Neural progenitor cell (in vitro differentiated cells): ENCODE results near the gene FGD3. TPM values are rescaled to one million over a fixed set of nuclear protein-coding genes. Genes with fewer than 3 reads are reported as not detected.

Experiments
- DNase-seq: peaks from one replicate; pipeline ENCODE4 v3.0.0-alpha.2; 2016; ENCODE audit warnings: low spot score
- H2AFZ ChIP-seq: fragments of 200-600 bp; sonication (generic); replicated peaks from 2 replicates; pipeline ENCODE4 v1.6.1; 2016; ENCODE audit warnings: antibody characterized with exemption
- H3F3A ChIP-seq: fragments of 200-600 bp; sonication (generic); 2 replicates; pipeline ENCODE4 v1.6.1; 2016; ENCODE audit warnings: antibody characterized with exemption, low read depth
- H3K27ac ChIP-seq: fragments of 200-600 bp; sonication (generic); 2 replicates; pipeline ENCODE4 v1.5.1; 2016; ENCODE audit warnings: mild to moderate bottlenecking
- H3K27me3 ChIP-seq: fragments of 200-600 bp; sonication (generic); 2 replicates; pipeline ENCODE4 v1.6.1; 2016; ENCODE audit warnings: mild to moderate bottlenecking, moderate library complexity
- H3K36me3 ChIP-seq: fragments of 200-600 bp; sonication (generic); 2 replicates; pipeline ENCODE4 v1.5.1; 2016
- H3K4me1 ChIP-seq: fragments of 200-600 bp; sonication (generic); 2 replicates; pipeline ENCODE4 v1.6.1; 2016; ENCODE audit warnings: mixed run types
- H3K4me2 ChIP-seq: fragments of 200-600 bp; sonication (generic); 2 replicates; pipeline ENCODE4 v1.6.1; 2016
- H3K4me3 ChIP-seq: fragments of 200-600 bp; sonication (generic); 2 replicates; pipeline ENCODE4 v1.5.1; 2016
- H3K79me2 ChIP-seq: fragments of 200-600 bp; sonication (generic); 2 replicates; pipeline ENCODE4 v1.6.1; 2016; ENCODE audit warnings: low read depth
- H3K9ac ChIP-seq: fragments of 200-600 bp; sonication (generic); 2 replicates; pipeline ENCODE4 v1.6.1; 2016
- H3K9me3 ChIP-seq: fragments of 200-600 bp; sonication (generic); 2 replicates; pipeline ENCODE4 v1.5.1; 2016; ENCODE audit warnings: low read depth
- H4K20me1 ChIP-seq: fragments of 200-600 bp; sonication (generic); 2 replicates; pipeline ENCODE4 v1.6.1; 2016; ENCODE audit warnings: low read depth
- H3K27ac Mint-ChIP-seq: 3 replicates; pipeline ENCODE4 v1.8.0; 2021; ENCODE audit warnings: mixed read lengths
- H3K27me3 Mint-ChIP-seq: 2 replicates; pipeline ENCODE4 v1.8.0; 2022; ENCODE audit warnings: low read depth, mild to moderate bottlenecking, inconsistent platforms, moderate library complexity, mixed read lengths; ENCODE audit not compliant: insufficient read depth
- H3K36me3 Mint-ChIP-seq: 3 replicates; pipeline ENCODE4 v1.8.0; 2021; ENCODE audit warnings: mixed read lengths
- H3K4me1 Mint-ChIP-seq: 3 replicates; pipeline ENCODE4 v1.8.0; 2021; ENCODE audit warnings: mixed read lengths
- H3K4me3 Mint-ChIP-seq: 3 replicates; pipeline ENCODE4 v1.8.0; 2021; ENCODE audit warnings: mild to moderate bottlenecking, moderate library complexity, mixed read lengths
- H3K9me3 Mint-ChIP-seq: 3 replicates; pipeline ENCODE4 v1.8.0; 2020; ENCODE audit warnings: mixed read lengths
- CTCF ChIP-seq: fragments of 200-600 bp; sonication (generic); IDR thresholded peaks from 2 replicates; pipeline ENCODE4 v1.5.1; 2017; ENCODE audit warnings: antibody characterized with exemption, mild to moderate bottlenecking
- EZH2 ChIP-seq: fragments of 200-600 bp; sonication (generic); IDR thresholded peaks from 2 replicates; pipeline ENCODE4 v1.6.1; 2017; ENCODE audit warnings: antibody characterized with exemption, mild to moderate bottlenecking, moderate library complexity
- EZH2phosphoT487 ChIP-seq: fragments of 200-600 bp; sonication (generic); IDR thresholded peaks from 2 replicates; pipeline ENCODE4 v1.6.1; 2017; ENCODE audit warnings: antibody characterized with exemption
- total RNA-seq: library from RNA; depleted of rRNA; stranded (reverse); fragments of >200 nt; gene quantifications from 2 replicates; pipeline ENCODE4 v1.2.3, GENCODE V29; 2015; ENCODE audit warnings: low replicate concordance

FGD3 gene
- total RNA-seq, 1 donor from 2014 or later = 0.56 TPM

- H3K4me1 Mint-ChIP-seq = peaks cover 17% of the 10 kb centered on the region
- Histone ChIP-seq H3K9me3 (no peaks in the 10 kb centered on the region), H2AFZ (no peak overlapping the region), H3K27ac (no peak overlapping the region), H3K4me2 (no peak overlapping the region), H3K36me3 (no peaks in the 10 kb centered on the region), H3F3A (no peaks in the 10 kb centered on the region), H3K9ac (no peak overlapping the region), H3K27me3 (no peaks in the 10 kb centered on the region), H3K4me3 (no peak overlapping the region), H3K79me2 (no peaks in the 10 kb centered on the region), H3K4me1 (peaks cover 8% of the 10 kb centered on the region), H4K20me1 (no peaks in the 10 kb centered on the region)
- H3K27ac Mint-ChIP-seq = no peak overlapping the region
- no peak overlapping the region for H3K4me3 Mint-ChIP-seq
- H3K9me3 Mint-ChIP-seq = no peaks in the 10 kb centered on the region
- no peaks in the 10 kb centered on the region for H3K36me3 Mint-ChIP-seq
- DNase-seq = no peak
- peaks cover 5% of the 10 kb centered on the region for H3K27me3 Mint-ChIP-seq
- TF ChIP-seq CTCF (no peak), EZH2 (no peak), EZH2phosphoT487 (no peak)
Observed at GRCh38 chr9:93020151-93020550, 72.8 kb downstream of the FGD3 start.

- peaks cover 17% of the 10 kb centered on the region for H3K4me1 Mint-ChIP-seq
- no peak overlapping the region for H3K4me3 ChIP-seq
- no peak overlapping the region for H2AFZ ChIP-seq
- no peaks in the 10 kb centered on the region for H3F3A ChIP-seq
- H4K20me1 ChIP-seq = no peaks in the 10 kb centered on the region
- no peaks in the 10 kb centered on the region for H3K36me3 ChIP-seq
- H3K4me1 ChIP-seq = peaks cover 8% of the 10 kb centered on the region
- H3K4me3 Mint-ChIP-seq = no peak overlapping the region
- no peak overlapping the region for H3K27ac Mint-ChIP-seq
- TF ChIP-seq CTCF (no peak), EZH2phosphoT487 (no peak), EZH2 (no peak)
- no peaks in the 10 kb centered on the region for H3K9me3 ChIP-seq
- DNase-seq = no peak
- H3K36me3 Mint-ChIP-seq = no peaks in the 10 kb centered on the region
- H3K27me3 Mint-ChIP-seq = peaks cover 5% of the 10 kb centered on the region
- H3K79me2 ChIP-seq = no peaks in the 10 kb centered on the region
- H3K9me3 Mint-ChIP-seq = no peaks in the 10 kb centered on the region
- no peaks in the 10 kb centered on the region for H3K27me3 ChIP-seq
- no peak overlapping the region for H3K27ac ChIP-seq
- H3K9ac ChIP-seq = no peak overlapping the region
- H3K4me2 ChIP-seq = no peak overlapping the region
Observed at GRCh38 chr9:93020771-93021670, 73.7 kb downstream of the FGD3 start.

- H3K4me3 Mint-ChIP-seq = no peak overlapping the region
- Histone ChIP-seq H3K9ac (no peak overlapping the region), H3F3A (no peaks in the 10 kb centered on the region), H3K4me3 (no peak overlapping the region), H3K27ac (no peak overlapping the region), H3K9me3 (no peaks in the 10 kb centered on the region), H4K20me1 (no peaks in the 10 kb centered on the region), H3K27me3 (no peaks in the 10 kb centered on the region), H2AFZ (no peak overlapping the region), H3K4me2 (no peak overlapping the region), H3K79me2 (no peaks in the 10 kb centered on the region), H3K4me1 (peaks cover 8% of the 10 kb centered on the region), H3K36me3 (no peaks in the 10 kb centered on the region)
- no peak for DNase-seq
- peaks cover 17% of the 10 kb centered on the region for H3K4me1 Mint-ChIP-seq
- no peaks in the 10 kb centered on the region for H3K36me3 Mint-ChIP-seq
- TF ChIP-seq EZH2 = no peak
- TF ChIP-seq CTCF = no peak
- no peak for TF ChIP-seq EZH2phosphoT487
- no peak overlapping the region for H3K27ac Mint-ChIP-seq
- no peaks in the 10 kb centered on the region for H3K9me3 Mint-ChIP-seq
- H3K27me3 Mint-ChIP-seq = peaks cover 5% of the 10 kb centered on the region
Observed at GRCh38 chr9:93022066-93022465, 74.7 kb downstream of the FGD3 start.
